ENCODE results near the gene USP3.

USP3 gene

DNA sequence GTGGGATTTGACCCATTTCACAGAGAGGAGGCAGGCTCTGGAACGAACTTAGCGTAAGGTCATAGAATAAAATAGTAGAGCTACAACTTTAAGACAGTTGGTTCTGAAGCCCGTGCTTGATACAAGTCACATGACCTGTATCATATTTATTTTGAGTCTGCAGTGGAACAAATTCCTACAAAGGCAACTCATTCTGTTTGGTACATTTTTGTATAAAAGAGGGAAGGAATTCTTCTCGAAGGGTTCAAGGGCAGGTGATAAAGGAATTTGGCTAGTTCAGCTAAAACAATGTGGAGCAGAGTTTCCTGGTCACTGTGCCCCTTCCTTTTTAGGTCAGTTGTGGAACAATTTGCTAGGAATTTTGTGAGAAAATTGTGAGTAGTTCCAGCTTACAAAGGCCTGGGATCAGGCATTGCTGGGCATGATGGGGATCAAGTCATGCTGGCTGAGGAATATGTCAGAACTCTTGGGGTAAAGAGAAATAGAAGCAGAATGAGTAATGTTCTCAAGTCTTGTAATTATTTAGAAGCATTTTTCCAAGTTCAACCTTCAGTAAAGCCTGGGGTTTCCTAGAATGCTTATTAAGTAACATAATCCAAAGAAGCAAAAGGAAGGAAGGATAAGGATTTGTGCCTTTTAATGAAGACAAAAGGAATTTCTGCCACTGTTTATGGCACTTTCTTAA lies 19.1 kb downstream of the USP3 start:
- no peak overlapping the region for H3K4me3 ChIP-seq (ENCODE audit: low read length)
- DNase-seq (ENCODE audit: low read depth), result peak; percentile 65
- TF ChIP-seq, protein P1, sequence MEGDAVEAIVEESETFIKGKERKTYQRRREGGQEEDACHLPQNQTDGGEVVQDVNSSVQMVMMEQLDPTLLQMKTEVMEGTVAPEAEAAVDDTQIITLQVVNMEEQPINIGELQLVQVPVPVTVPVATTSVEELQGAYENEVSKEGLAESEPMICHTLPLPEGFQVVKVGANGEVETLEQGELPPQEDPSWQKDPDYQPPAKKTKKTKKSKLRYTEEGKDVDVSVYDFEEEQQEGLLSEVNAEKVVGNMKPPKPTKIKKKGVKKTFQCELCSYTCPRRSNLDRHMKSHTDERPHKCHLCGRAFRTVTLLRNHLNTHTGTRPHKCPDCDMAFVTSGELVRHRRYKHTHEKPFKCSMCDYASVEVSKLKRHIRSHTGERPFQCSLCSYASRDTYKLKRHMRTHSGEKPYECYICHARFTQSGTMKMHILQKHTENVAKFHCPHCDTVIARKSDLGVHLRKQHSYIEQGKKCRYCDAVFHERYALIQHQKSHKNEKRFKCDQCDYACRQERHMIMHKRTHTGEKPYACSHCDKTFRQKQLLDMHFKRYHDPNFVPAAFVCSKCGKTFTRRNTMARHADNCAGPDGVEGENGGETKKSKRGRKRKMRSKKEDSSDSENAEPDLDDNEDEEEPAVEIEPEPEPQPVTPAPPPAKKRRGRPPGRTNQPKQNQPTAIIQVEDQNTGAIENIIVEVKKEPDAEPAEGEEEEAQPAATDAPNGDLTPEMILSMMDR (conservative IDR thresholded peaks at IDR 0.05; ENCODE audit: low read depth, low read length), result no peak

DNA sequence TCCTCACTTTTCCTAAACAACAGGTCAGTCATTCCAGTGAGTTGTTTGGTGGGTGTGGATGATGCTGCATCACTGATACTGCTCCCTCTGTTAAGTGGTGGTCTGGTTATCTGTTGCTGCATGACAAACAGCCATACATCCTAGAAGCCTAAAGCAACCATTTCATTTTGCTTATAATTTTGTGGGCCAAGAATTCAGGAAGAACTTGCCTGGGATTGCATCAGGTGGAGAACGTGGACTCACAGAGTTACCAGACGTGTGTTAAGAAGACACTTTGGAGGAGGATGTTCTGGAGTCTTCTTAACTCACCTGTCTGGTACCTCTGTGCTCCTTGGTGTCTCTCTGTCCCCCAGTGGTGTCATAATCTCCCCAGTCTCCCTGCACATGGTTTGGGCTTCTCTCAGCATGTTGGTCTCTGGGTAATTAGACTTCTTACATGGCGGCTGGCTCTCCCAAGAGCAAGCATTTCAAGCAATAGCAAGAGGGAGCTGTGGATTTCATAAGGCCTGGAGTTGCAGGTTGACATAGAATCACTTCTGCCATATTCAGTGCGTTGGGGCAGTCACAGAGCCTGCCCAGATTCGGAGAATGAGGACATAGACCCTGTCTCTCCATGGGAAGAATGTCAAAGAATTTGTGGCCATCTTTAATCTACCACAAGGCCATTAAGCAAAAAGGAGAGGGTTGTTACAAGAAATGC lies 20.1 kb downstream of the USP3 start:
- no peak for DNase-seq (ENCODE audit: low read depth)
- no peak overlapping the region for H3K4me3 ChIP-seq (ENCODE audit: low read length)
- TF ChIP-seq, protein P1 (conservative IDR thresholded peaks at IDR 0.05; ENCODE audit: low read depth, low read length), result no peak

DNA sequence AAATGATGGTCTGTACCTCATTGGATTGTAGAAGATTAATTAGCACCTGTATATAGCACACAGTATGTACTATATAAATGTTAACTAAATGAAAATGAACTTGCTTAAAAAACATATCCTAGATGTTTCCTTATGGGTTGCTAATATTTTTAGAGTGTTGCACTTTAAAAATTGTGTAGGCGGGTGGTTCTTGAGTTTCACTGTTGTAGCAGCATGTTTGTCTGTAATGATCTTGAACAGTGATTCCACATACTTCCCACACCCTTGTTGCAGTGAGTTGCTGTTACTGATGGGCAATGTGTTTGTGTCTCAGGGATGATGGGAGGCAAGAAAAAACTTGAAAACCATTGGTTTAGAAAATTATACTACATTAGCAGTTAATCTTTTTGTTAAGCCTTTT lies 22.0 kb downstream of the USP3 start:
- DNase-seq (ENCODE audit: low read depth), result no peak
- TF ChIP-seq, protein P1 (conservative IDR thresholded peaks at IDR 0.05; ENCODE audit: low read depth, low read length), result no peak

DNA sequence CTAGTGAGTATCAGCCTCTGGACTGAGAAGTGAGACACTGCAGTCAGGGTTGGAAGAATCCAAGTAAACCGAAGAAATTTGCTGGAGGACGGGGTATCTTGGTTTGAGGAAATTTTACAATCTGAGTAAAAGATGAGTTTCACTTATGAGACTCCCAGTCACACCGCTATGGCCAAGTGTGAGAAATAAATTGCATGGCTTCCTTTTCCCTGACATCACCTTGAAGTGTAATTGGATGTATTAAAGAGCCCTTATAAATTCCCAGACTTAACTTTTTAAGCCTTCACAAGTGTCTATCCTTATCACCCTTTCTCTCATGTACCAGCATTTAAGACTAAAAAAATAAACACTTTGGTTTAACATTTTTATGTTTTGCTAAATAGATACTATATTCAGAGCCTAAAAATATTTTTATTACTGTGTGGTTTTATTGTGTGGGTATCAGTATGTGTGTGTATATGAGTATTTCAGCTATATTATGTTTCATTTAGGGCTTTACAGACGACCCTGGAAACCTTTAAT lies 23.8 kb downstream of the USP3 start:
- TF ChIP-seq, protein P1 (conservative IDR thresholded peaks at IDR 0.05; ENCODE audit: low read depth, low read length), result no peak
- DNase-seq (ENCODE audit: low read depth), result no peak
- no peak overlapping the region for H3K4me3 ChIP-seq (ENCODE audit: low read length)

More for the DNA sequence above, 22.0 kb downstream of the USP3 start:
- no peak overlapping the region for H3K4me3 ChIP-seq (ENCODE audit: low read length)

DNA sequence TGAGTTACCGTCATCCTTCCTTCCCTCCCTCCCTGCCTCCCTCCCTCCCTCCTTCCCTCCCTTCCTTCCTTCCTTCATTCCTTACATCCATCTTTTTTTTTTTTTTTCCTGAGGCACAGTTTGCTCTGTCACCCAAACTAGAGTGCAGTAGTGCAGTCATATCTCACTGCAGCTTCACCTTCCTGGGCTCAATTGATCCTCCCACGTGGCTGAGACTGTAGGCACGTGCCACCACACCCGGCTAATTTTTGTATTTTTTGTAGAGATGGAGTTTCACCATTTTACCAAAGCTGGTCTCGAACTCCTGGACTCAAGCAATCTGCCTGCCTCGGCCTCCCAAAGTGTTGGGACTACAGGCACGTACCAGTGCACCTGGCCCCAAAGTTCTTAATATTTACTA lies 25.8 kb downstream of the USP3 start:
- TF ChIP-seq, protein P1 (conservative IDR thresholded peaks at IDR 0.05; ENCODE audit: low read depth, low read length), result no peak
- DNase-seq (ENCODE audit: low read depth), result no peak
- H3K4me3 ChIP-seq (ENCODE audit: low read length), result no peak overlapping the region

DNA sequence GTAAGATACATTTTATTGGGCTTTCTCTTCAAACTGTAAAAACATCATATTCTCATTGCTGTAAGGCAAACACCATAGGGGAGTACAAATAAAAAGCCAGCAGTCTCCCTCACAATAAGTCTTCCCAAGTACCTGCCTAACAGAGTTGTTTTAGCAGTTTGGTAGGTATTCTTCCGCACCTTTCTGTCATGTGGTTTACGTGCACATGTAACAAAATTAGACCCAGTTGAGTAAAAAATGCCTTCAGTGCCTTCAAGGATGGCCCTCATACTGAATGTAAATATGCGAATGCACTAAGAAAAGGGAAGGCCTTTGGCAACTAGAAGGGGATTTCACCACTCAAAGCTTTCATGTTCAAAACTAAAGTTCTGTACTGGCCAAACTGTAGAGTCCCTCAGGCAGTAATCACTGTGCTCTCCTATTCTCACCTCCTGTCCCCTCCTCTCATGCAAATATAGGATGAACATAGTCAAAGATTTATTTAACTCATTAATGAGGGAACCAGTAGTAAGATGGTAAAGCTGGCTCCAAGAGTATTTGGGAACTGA lies 26.4 kb downstream of the USP3 start:
- no peak for DNase-seq (ENCODE audit: low read depth)
- H3K4me3 ChIP-seq (ENCODE audit: low read length), result no peak overlapping the region
- TF ChIP-seq, protein P1 (conservative IDR thresholded peaks at IDR 0.05; ENCODE audit: low read depth, low read length), result no peak
